ENCODE measurements around the gene PPP4R1. TPM values are rescaled to one million over a fixed set of nuclear protein-coding genes. Genes with fewer than 3 reads are reported as not detected.
A peak's percentile ranks its signal among the peaks of the same experiment; 100 is the strongest.

Gene PPP4R1
- total RNA-seq, 4 donors from 2014 or later = 27.7 to 48.3 (median 32.0) TPM

- Histone ChIP-seq H3K4me1 (no peaks in the 10 kb centered on the region), H3K27ac (no peak overlapping the region), H3K9me3 (no peaks in the 10 kb centered on the region), H3K4me3 (no peak overlapping the region), H3K36me3 (peaks cover 0 to 48% of the 10 kb centered on the region in 2 donors), H3K27me3 (no peaks in the 10 kb centered on the region)
- no peak for ATAC-seq
- intact Hi-C loops (cut with DNase I; ENCODE audit: low total_unique reads) (no loop called here), in situ Hi-C loops (cut with MboI; ENCODE audit: low sequenced_read_pairs in 4 of 4) (loop anchor here in 1 of 4 donors (25.0 kb wide), 2 partner anchors 356 to 931 kb away; no protein-coding TSS in a partner anchor)
- DNase-seq = no peak
- no peak for TF ChIP-seq POLR2A (IDR thresholded peaks at IDR 0.05)
- no peak for TF ChIP-seq CTCF (IDR thresholded peaks at IDR 0.05 in 4 of 5, conservative IDR thresholded peaks at IDR 0.05 in 1 of 5)
These were observed 32.7 kb downstream of the PPP4R1 start for GRCh38 chr18:9581667-9582066.

- H3K27ac ChIP-seq = no peak overlapping the region
- H3K36me3 ChIP-seq = peaks cover 0 to 43% of the 10 kb centered on the region in 2 donors
- peaks cover 5 to 9% of the 10 kb centered on the region in 2 donors for H3K4me1 ChIP-seq
- intact Hi-C loops (cut with DNase I; ENCODE audit: low total_unique reads) (loop anchor here (10.0 kb wide), 1 partner anchor 946 kb away; the partner anchor contains the start of gene NAPG), in situ Hi-C loops (cut with MboI; ENCODE audit: low sequenced_read_pairs in 4 of 4) (loop anchor here in 1 of 4 donors (25.0 kb wide), 2 partner anchors 359 to 934 kb away; no protein-coding TSS in a partner anchor)
- H3K9me3 ChIP-seq = no peaks in the 10 kb centered on the region
- no peak for ATAC-seq
- no peak for TF ChIP-seq POLR2A (IDR thresholded peaks at IDR 0.05)
- TF ChIP-seq CTCF (IDR thresholded peaks at IDR 0.05 in 4 of 5, conservative IDR thresholded peaks at IDR 0.05 in 1 of 5) = no peak
- H3K27me3 ChIP-seq = no peaks in the 10 kb centered on the region
- DNase-seq = no peak
- no peak overlapping the region for H3K4me3 ChIP-seq
These were observed 36.1 kb downstream of the PPP4R1 start for GRCh38 chr18:9578306-9578705.

- ATAC-seq (no peak), DNase-seq (no peak)
- peaks cover 5 to 9% of the 10 kb centered on the region in 2 donors for H3K4me1 ChIP-seq
- in situ Hi-C loops (cut with MboI; ENCODE audit: low sequenced_read_pairs in 4 of 4) (loop anchor here in 1 of 4 donors (25.0 kb wide), 2 partner anchors 360 to 935 kb away; no protein-coding TSS in a partner anchor), intact Hi-C loops (cut with DNase I; ENCODE audit: low total_unique reads) (loop anchor here (10.0 kb wide), 1 partner anchor 947 kb away; the partner anchor contains the start of gene NAPG)
- H3K36me3 ChIP-seq = peaks cover 0 to 34% of the 10 kb centered on the region in 2 donors
- H3K27ac ChIP-seq = no peak overlapping the region
- TF ChIP-seq CTCF (IDR thresholded peaks at IDR 0.05 in 4 of 5, conservative IDR thresholded peaks at IDR 0.05 in 1 of 5) (no peak), POLR2A (IDR thresholded peaks at IDR 0.05) (no peak)
- H3K9me3 ChIP-seq = no peaks in the 10 kb centered on the region
- no peak overlapping the region for H3K4me3 ChIP-seq
- H3K27me3 ChIP-seq = no peaks in the 10 kb centered on the region
These were observed 37.0 kb downstream of the PPP4R1 start for GRCh38 chr18:9577361-9577760.

- H3K4me1 ChIP-seq = peaks cover 5 to 9% of the 10 kb centered on the region in 2 donors
- peak; percentile 73 to 85 (median 81) for TF ChIP-seq CTCF (IDR thresholded peaks at IDR 0.05 in 4 of 5, conservative IDR thresholded peaks at IDR 0.05 in 1 of 5)
- no peak for TF ChIP-seq POLR2A (IDR thresholded peaks at IDR 0.05)
- intact Hi-C loops (cut with DNase I; ENCODE audit: low total_unique reads) (loop anchor here (1.0 to 10.0 kb wide), 3 partner anchors 37 to 949 kb away; partner anchors contain the start of gene NAPG), in situ Hi-C loops (cut with MboI; ENCODE audit: low sequenced_read_pairs in 4 of 4) (loop anchor here in 1 of 4 donors (25.0 kb wide), 2 partner anchors 362 to 937 kb away; no protein-coding TSS in a partner anchor)
- peaks cover 0 to 35% of the 10 kb centered on the region in 2 donors for H3K36me3 ChIP-seq
- H3K9me3 ChIP-seq = no peaks in the 10 kb centered on the region
- H3K27ac ChIP-seq = peak overlapping the region in 1 of 4 donors; percentile 25
- no peak overlapping the region for H3K4me3 ChIP-seq
- ATAC-seq (peak; percentile 100), DNase-seq (peak; percentile 68 to 73)
- no peaks in the 10 kb centered on the region for H3K27me3 ChIP-seq
These were observed 38.8 kb downstream of the PPP4R1 start for GRCh38 chr18:9575558-9575957.

Measured in gastrocnemius medialis (tissue), 4 donors.